ENCODE measurements around the gene ZNF483. TPM values are rescaled to one million over a fixed set of nuclear protein-coding genes. Genes with fewer than 3 reads are reported as not detected.
"Not testable (repeated sequence)": the region's sequence is repeated elsewhere in the genome, so short reads cannot be mapped to it uniquely, and the experiment has no call there.

ZNF483 gene
- total and polyA plus RNA-seq, 2 of the 4 experiments (the other 2 are of a cell fraction), result 0.10 to 0.90 TPM

DNA sequence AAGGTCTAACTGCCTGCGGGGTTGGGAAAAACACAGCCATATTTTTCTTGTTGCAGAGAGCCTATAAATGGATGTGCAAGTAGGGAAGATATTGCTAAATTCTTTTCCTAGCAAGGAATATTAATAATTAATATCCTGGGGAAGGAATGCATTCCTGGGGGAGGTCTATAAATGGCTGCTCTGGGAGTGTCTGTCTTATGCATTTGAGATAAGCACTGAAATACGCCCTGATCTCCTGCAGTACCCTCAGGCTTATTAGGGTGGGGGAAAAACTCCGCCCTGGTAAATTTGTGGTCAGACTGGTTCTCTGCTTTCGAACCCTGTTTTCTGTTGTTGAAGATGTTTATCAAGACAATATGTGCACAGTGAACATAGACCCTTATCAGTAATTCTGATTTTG is 43.1 kb downstream of the ZNF483 start:
- H2BK5ac ChIP-seq (ENCODE audit: low read depth, low read length, poor library complexity, severe bottlenecking); H3K18ac ChIP-seq (ENCODE audit: low read depth, low read length); intact Hi-C loops (cut with micrococcal nuclease); BruUV-seq (replicated peaks); H3K23ac ChIP-seq (ENCODE audit: low read depth, low read length); H3K56ac ChIP-seq (ENCODE audit: extremely low read depth, insufficient read depth, low read length); H3K9ac ChIP-seq (ENCODE audit: low read depth, low read length); H3K4ac ChIP-seq (ENCODE audit: low read depth, low read length); DNase-seq; H4K20me1 ChIP-seq (ENCODE audit: insufficient read depth, low read length); H2BK120ac ChIP-seq (ENCODE audit: low read depth, low read length); H3K14ac ChIP-seq (replicated peaks; ENCODE audit: low read depth, low read length); H4K8ac ChIP-seq (ENCODE audit: low read depth in 2 of 2, low read length in 2 of 2); dilution Hi-C loops (cut with HindIII; ENCODE audit: low sequenced_read_pairs, unreplicated experiment); ATAC-seq (ENCODE audit: low read depth); H2BK20ac ChIP-seq (ENCODE audit: low read depth, low read length); H3K27me3 ChIP-seq (ENCODE audit: control insufficient read depth, insufficient read depth, low read length); in situ Hi-C loops (cut with MboI; ENCODE audit: low sequenced_read_pairs); H4K5ac ChIP-seq (ENCODE audit: low read depth, low read length); H4K91ac ChIP-seq (ENCODE audit: insufficient read depth, low read depth, low read length); POLR2A ChIA-PET (ENCODE audit: unreplicated experiment); H2BK15ac ChIP-seq (ENCODE audit: low read depth, low read length); H2AFZ ChIP-seq (replicated peaks; ENCODE audit: low read length, poor library complexity); H3K9me1 ChIP-seq (ENCODE audit: insufficient read depth, low read length); H2AK5ac ChIP-seq (ENCODE audit: low read depth, low read length); H3K4me3 ChIP-seq (ENCODE audit: insufficient read depth, low read depth, low read length); H3K79me1 ChIP-seq (ENCODE audit: low read depth in 1 of 2, low read length in 2 of 2); H2AK9ac ChIP-seq (replicated peaks; ENCODE audit: low read depth, low read length, poor library complexity); H3K4me1 ChIP-seq (ENCODE audit: control insufficient read depth, insufficient read depth, low read length); H3K4me2 ChIP-seq (ENCODE audit: low read depth, low read length); H3K27ac ChIP-seq (ENCODE audit: insufficient read depth, low read length): not testable (repeated sequence)
- WGBS, 2 experiments (ENCODE audit: extremely low coverage in 2 of 2, insufficient read length in 1 of 2), result no CpG with 5 or more reads among the region's 4 CpGs
- Histone ChIP-seq H3K36me3 (ENCODE audit: control insufficient read depth, insufficient read depth, low read length) (peaks cover 71% of the 10 kb centered on the region), H3K9me3 (ENCODE audit: control insufficient read depth, insufficient read depth, low read length) (peaks cover 30% of the 10 kb centered on the region)
- CTCF ChIA-PET, result interaction anchor here (1.0 kb wide), 1 partner anchor 11 kb away, joined by 3 read pairs; no protein-coding TSS in a partner anchor

All from IMR-90 (cell line).